Stimulated activated CD4-positive, alpha-beta T cell treated with anti-CD3 and anti-CD28 coated beads, Interleukin-15, amount 100 ng/mL, for 1 hour (primary cell): Measurements from ENCODE around the gene SIDT1.

ENCODE experiments used
- DNase-seq, 2 donors: peaks; one replicate each; pipeline ENCODE4 v3.0.0-alpha.2; 2020; ENCODE audit warnings: low read depth in 1 of 2, low spot score in 1 of 2

SIDT1 gene

GRCh38 chr3:113594066-113594465, 61.7 kb downstream of the SIDT1 start:
- no peak for DNase-seq

- DNase-seq, result no peak
Observed at GRCh38 chr3:113597596-113598354, 65.4 kb downstream of the SIDT1 start.

GRCh38 chr3:113600418-113601182, 68.2 kb downstream of the SIDT1 start:
- DNase-seq, result no peak

GRCh38 chr3:113601240-113601639, 68.9 kb downstream of the SIDT1 start:
- no peak for DNase-seq

GRCh38 chr3:113602256-113602655, 69.9 kb downstream of the SIDT1 start:
- DNase-seq, result no peak

- no peak for DNase-seq
Observed at GRCh38 chr3:113602836-113603235, 70.5 kb downstream of the SIDT1 start.

GRCh38 chr3:113606539-113607218, 74.3 kb downstream of the SIDT1 start:
- no peak for DNase-seq

GRCh38 chr3:113607219-113607596, 74.9 kb downstream of the SIDT1 start:
- DNase-seq, result no peak

GRCh38 chr3:113614402-113614801, 82.0 kb downstream of the SIDT1 start:
- DNase-seq, result no peak

GRCh38 chr3:113615976-113616375, 83.6 kb downstream of the SIDT1 start:
- no peak for DNase-seq

GRCh38 chr3:113617726-113618125, 85.4 kb downstream of the SIDT1 start:
- no peak for DNase-seq

GRCh38 chr3:113620091-113620490, 87.7 kb downstream of the SIDT1 start:
- DNase-seq, result no peak

- no peak for DNase-seq
Observed at GRCh38 chr3:113623324-113623723, 91.0 kb downstream of the SIDT1 start.

- DNase-seq, result no peak
Observed at GRCh38 chr3:113623811-113624210, 91.5 kb downstream of the SIDT1 start.

- DNase-seq, result no peak
Observed at GRCh38 chr3:113625834-113626233, 93.5 kb downstream of the SIDT1 start.

GRCh38 chr3:113626503-113627371, 94.4 kb downstream of the SIDT1 start:
- no peak for DNase-seq

GRCh38 chr3:113628316-113628715, 96.0 kb downstream of the SIDT1 start:
- DNase-seq, result no peak

GRCh38 chr3:113628788-113629187, 96.4 kb downstream of the SIDT1 start:
- DNase-seq, result no peak

GRCh38 chr3:113629584-113630421, 97.4 kb downstream of the SIDT1 start:
- no peak for DNase-seq

- DNase-seq, result no peak
Observed at GRCh38 chr3:113630956-113631542, 98.7 kb downstream of the SIDT1 start.
